Stimulated activated CD4-positive, alpha-beta T cell treated with anti-CD3 and anti-CD28 coated beads, Interleukin-1b, Interleukin-23, amount 100 ng/mL, for 48 hours (primary cell): ENCODE measurements around the gene COL13A1.
A peak's percentile ranks its signal among the peaks of the same experiment; 100 is the strongest.

ENCODE experiments used
- DNase-seq: peaks from one replicate; pipeline ENCODE4 v3.0.0-alpha.2; 2020

Gene COL13A1

GRCh38 chr10:69913606-69914382 is 112.1 kb downstream of the COL13A1 start:
- DNase-seq: no peak

DNA sequence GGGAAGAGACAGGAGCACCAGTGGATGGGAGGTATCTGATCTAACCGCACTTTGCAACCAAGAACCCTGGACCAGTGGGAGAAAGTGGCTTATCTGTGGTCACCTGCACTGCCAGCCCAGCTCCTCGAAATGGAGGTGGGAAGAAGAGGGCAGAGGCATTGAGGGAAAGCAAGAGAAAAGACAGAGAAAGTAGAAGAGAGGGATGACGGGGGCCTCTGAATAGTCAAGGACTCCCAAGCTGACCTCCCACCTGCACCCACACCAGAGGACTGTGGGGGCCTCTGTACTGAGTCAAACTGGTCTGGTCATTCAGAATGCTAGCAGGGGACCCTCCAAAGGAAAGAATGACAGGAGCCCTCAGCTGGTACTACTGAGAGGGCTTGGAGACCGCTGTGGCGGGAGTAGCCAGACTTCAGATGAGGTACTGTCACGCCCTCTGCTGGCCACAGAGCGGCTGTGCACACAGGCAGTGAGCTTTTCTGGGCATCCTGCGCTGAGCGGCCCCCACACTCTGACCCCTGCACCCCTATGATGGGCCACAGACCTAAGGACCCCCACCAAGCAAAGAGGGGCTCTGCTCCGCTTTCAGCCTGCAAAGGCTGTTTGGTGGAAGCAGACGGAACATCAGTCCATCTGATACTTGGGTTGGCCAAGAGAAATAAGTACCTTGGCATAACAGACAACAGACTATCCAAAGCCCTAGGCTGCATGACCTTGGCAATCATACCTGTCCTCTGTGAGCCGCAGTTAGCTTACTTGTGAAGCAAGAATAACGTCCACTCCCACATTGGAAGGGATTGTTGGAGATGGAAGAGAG is 112.9 kb downstream of the COL13A1 start:
- DNase-seq: peak; percentile 53

DNA sequence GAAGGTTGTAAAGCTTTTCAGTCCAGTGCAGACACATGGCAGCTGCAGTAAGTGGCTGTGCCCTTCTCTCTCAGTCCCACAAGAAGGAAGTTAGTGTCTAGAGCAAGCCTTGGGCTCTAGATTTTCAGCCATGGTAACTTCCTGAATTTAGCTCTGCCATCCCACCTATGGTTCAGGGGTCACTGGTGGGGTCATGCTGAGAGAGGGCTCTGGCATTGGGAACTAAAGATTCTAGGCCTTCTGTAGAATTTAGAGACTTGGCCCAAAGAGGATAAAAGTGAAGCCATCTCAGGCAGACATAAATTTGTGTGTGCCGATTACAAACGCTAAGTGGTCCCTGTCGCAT is 113.5 kb downstream of the COL13A1 start:
- no peak for DNase-seq

DNA sequence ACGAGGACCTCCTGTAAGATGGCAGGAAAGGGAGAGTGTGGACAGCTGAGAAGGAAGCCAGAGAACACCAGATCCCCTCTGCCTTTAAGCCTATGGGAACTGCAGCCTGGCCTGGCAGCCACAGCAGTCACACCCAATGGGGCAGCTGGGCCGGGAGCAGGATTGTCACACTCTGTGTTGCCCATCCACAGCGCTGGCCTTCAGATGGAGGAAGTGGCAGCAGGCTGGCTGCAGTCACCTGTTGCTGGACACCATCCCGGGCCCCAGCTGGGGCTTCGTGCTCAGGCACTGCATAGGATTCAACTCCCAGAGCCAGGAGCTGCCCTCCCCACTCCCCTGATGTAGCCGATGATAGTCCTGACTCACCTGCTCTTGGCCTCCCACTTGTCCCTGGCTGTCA is 114.4 kb downstream of the COL13A1 start:
- DNase-seq: no peak

GRCh38 chr10:69918036-69918435 is 116.3 kb downstream of the COL13A1 start:
- no peak for DNase-seq

DNA sequence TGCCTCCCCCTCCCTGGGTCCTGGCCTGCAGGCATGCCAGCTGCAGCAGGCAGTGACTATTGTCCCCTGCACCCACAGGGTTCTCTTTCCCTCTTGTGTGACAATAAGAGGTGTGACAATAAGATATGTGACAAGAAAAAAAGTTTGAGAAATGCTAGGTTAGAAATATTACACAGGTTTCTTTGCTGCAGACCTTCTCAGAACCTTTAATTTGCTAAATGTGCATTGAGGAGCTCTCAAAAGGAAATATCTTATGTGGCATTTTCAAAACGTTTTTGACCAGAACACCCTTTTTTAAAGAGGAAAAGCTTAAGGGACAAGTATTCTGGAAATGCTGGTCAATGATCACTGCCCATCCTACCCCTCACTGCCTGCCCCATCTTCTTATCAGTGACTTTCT is 117.5 kb downstream of the COL13A1 start:
- DNase-seq: no peak

- no peak for DNase-seq
Measured at GRCh38 chr10:69925111-69925510, 123.4 kb downstream of the COL13A1 start.

DNA sequence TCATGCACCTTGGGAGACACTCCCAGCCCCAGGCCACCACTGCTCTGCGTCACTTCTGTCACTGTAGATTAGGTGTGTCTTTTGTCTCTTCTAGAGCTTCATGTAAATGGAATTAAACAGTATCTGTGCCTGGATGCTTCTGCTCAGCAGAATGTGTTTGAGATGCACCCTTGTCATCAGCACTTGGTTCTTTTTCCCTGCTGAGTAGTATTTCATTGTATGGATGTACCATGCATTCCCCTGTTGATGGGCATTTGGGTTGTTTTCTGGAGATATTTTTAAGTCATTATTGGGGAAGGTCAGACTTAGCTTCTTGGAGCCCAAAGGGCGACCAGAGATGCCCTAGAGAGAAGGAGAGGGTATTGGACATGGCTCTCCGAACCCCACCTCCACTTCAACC is 126.6 kb downstream of the COL13A1 start:
- no peak for DNase-seq

- DNase-seq: no peak
Measured at GRCh38 chr10:69929575-69929974, 127.9 kb downstream of the COL13A1 start.

- DNase-seq: no peak
Measured at GRCh38 chr10:69934768-69935167, 133.1 kb downstream of the COL13A1 start.

DNA sequence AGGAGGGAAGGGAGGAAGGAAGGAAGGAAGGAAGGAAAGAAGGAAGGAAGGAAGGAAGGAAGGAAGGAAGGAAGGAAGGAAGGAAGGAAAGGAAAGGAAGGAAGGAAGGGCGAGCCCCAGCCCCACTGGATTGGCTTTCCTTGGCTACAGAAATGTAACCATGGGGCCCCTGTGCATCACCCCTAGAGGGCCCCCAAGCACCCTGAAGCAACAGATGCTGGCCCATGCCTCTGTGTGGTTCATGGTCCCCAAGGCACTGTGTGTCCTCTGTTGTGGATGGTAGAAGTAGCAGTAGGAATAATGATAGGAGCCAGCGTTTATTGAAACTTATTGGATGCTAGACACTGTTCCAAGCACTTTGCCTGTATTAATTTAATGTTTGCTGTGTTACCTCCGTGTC is 134.4 kb downstream of the COL13A1 start:
- DNase-seq: no peak

DNA sequence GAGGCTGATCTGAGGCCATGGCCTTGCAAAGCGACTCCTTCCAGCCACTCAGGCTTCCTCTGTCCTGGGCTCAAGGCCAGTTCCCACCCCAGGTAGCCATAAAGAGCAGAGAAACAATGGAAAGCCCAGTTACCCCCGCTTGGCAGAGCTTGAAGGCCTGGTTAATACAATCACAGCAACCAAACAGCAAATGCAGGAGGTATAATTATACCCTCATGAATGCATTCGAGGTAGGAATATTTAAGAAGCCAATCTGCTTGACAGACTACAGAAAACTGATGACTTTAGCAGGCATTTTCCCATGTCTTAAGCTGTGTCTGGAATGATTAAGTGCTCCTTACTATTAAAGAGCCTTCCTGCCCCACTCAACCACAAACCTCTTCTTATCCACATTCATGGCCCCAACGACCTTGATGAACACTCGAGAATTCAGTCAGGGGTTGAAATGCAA is 136.9 kb downstream of the COL13A1 start:
- DNase-seq: no peak

DNA sequence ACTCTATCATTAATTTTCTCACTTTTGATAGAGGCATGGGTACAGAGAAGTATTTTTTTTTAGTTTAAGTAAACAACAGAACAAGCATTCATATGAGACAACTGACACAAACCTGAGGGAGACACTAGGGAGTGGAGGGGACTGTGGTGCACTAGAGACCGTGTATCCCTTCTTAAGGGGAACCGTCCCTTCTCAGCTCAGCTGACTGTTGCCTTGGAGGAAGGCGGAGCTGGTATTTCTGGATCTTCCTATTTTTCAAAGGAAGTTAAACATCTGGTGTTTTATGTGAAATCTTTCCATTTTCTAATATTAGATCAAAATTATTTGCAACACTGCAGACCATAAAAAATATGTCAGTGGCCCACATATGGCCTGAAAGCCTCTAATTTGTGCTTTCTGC is 137.4 kb downstream of the COL13A1 start:
- no peak for DNase-seq

DNA sequence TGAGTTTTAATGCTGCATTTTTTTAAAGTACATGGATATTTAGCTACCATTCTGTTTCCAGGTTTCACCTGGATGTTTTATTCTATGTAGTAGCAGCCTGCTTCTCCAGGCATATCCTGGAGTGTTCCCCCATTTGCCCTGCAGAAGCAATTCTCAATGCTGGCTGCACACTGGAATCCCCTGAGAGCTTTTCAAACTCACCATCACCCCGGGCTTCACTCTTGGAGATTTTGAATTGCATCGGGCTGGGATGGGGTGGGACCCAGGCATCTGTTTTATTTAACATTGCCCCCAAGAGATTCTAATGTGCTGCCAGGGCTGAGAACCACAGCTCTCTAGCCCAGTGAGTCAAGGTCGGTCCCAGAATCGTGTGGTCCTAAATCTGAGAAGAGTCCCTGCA is 137.8 kb downstream of the COL13A1 start:
- no peak for DNase-seq

DNA sequence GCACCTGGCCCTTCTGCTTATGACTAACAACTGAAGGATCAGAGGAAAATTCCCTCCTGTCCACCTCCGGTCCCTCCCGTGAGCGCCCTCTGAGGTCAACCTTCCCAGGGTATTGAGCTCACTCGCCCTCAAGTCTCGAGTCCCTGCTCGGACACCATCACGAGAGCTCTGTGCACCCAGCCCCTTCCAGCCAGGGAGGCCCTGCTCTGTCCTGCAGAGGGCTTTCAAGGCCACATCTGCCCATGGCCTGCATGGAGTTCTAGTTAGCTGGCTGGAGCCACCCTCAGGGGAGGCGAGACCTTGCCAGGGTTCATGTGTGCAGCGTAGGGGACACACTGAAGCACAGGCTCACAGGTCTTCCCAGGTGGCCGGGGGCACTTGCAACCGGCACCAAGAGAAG is 140.0 kb downstream of the COL13A1 start:
- no peak for DNase-seq

- no peak for DNase-seq
Measured at GRCh38 chr10:69943292-69943820, 141.7 kb downstream of the COL13A1 start.

DNA sequence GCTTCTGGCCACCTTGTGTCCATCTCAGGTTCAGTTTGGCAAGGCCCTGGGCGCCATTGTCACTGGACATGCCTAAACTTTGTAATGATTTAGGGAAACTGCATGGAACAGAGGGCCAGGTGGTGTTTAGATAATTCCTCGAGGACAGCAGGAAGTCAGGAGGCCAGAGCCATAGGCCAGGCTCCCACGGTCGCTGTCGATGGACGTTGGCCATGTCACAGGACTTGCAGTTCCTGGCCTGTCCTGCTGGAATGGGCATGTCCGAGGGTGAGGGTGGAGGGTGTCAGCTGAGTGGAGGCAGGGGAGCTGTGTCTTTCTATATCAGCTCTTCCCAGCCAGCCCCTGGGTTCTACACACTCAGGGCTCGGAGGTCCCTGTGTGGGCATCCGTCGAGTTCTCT is 143.1 kb downstream of the COL13A1 start:
- no peak for DNase-seq

DNA sequence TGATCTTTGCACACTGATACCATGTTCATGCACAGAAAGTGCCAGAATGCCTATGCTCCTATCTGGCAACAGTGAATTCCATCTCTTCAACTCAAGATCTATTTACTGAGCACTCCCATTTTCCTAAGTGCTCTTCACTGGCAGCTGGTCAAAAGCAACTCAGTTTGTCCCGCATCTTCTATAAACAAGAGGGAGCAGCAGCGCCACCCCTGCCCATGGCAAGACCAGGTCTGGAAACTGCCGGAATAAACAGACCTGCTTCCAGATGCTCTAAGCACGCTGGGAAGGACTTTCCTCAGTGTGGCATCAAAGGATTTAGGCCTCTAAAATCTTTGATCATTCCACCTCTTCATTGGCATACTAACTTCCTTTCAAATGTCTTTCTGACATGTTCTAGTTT is 146.6 kb downstream of the COL13A1 start:
- no peak for DNase-seq

DNA sequence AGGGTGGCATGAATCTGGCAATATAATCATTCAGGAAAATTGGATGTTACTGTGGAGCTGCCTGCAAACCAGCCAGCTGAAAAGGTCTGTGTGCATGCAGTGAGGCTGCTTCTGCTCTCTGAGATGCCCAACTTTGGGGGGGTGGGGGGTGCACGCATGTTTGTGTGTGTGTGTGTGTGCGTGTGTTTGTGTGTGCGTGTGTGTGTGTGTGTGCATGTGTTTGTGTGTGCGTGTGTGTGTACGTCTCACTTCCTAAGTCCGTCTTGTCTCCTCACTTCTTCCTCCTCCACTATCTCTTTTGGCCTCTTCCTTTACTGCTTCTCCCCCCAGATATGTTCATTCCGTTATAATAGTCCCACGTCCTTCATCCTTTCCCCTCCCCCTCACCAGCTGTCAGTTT is 148.1 kb downstream of the COL13A1 start:
- DNase-seq: no peak

- no peak for DNase-seq
Measured at GRCh38 chr10:69951658-69952057, 150.0 kb downstream of the COL13A1 start.

DNA sequence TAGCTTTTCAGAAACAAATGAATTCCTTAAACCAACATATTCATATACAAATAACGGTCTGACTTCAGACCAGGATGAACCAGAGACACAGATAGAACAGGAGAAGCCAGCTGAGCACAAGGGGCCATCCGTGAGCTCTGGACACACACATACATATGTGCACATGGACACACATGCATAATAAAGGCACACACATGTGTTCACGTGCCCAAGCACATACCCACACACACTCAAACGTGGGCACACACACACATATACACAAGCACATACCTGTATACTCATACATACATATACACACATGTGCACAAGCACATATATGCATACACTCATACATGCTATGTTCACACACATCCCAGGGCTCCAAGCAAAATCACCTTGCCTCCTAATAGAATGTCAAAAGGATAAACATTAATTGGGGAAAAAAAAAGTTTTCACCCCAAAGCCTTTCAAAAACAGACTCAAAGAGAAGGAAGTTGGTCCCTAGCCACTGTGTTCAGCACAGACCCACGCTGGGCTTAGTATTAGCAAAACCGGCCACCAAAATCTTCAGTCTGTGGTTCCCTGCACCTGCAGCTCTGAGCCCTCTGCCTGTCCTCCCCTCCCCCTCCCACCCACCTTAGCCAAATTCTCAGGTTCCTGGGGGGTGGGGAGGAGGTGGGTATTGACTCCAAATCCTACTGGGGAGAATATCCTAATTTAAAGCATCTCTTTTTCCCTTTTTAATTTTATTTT is 150.5 kb downstream of the COL13A1 start:
- no peak for DNase-seq

- no peak for DNase-seq
Measured at GRCh38 chr10:69952821-69953221, 151.1 kb downstream of the COL13A1 start.

- no peak for DNase-seq
Measured at GRCh38 chr10:69953851-69954250, 152.1 kb downstream of the COL13A1 start.
